HG02870 (cell line): ENCODE results near the gene TRANK1.

ENCODE experiments used
- ATAC-seq: cut with Tn5 transposase; IDR thresholded peaks from one replicate; pipeline ENCODE4 v1.9.1; 2021; ENCODE audit warnings: mild to moderate bottlenecking, moderate library complexity; ENCODE audit not compliant: unreplicated experiment

TRANK1 gene

GRCh38 chr3:36862076-36862755 is 82.6 kb downstream of the TRANK1 start:
- no peak for ATAC-seq

GRCh38 chr3:36859494-36859893 is 85.4 kb downstream of the TRANK1 start:
- no peak for ATAC-seq

GRCh38 chr3:36852071-36852470 is 92.8 kb downstream of the TRANK1 start:
- no peak for ATAC-seq

- no peak for ATAC-seq
Observed at GRCh38 chr3:36850743-36851142, 94.1 kb downstream of the TRANK1 start.

- ATAC-seq = no peak
Observed at GRCh38 chr3:36846406-36846805, 98.4 kb downstream of the TRANK1 start.

- peak; percentile 53 for ATAC-seq
Observed at GRCh38 chr3:36843065-36844051, 101.5 kb downstream of the TRANK1 start.

- no peak for ATAC-seq
Observed at GRCh38 chr3:36842275-36842674, 102.6 kb downstream of the TRANK1 start.

GRCh38 chr3:36840453-36840921 is 104.4 kb downstream of the TRANK1 start:
- no peak for ATAC-seq

- ATAC-seq = no peak
Observed at GRCh38 chr3:36837089-36837488, 107.8 kb downstream of the TRANK1 start.

- ATAC-seq = no peak
Observed at GRCh38 chr3:36833160-36833814, 111.6 kb downstream of the TRANK1 start.

- no peak for ATAC-seq
Observed at GRCh38 chr3:36832406-36832805, 112.4 kb downstream of the TRANK1 start.

GRCh38 chr3:36827133-36827532 is 117.7 kb downstream of the TRANK1 start:
- ATAC-seq = no peak

GRCh38 chr3:36826240-36826639 is 118.6 kb downstream of the TRANK1 start:
- no peak for ATAC-seq

GRCh38 chr3:36824443-36824842 is 120.4 kb downstream of the TRANK1 start:
- no peak for ATAC-seq

- no peak for ATAC-seq
Observed at GRCh38 chr3:36823806-36824205, 121.0 kb downstream of the TRANK1 start.

GRCh38 chr3:36820083-36820482 is 124.8 kb downstream of the TRANK1 start:
- no peak for ATAC-seq

GRCh38 chr3:36817806-36818533 is 126.9 kb downstream of the TRANK1 start:
- no peak for ATAC-seq

- ATAC-seq = no peak
Observed at GRCh38 chr3:36815375-36815774, 129.5 kb downstream of the TRANK1 start.

GRCh38 chr3:36814776-36815175 is 130.1 kb downstream of the TRANK1 start:
- ATAC-seq = no peak

GRCh38 chr3:36814066-36814717 is 130.7 kb downstream of the TRANK1 start:
- ATAC-seq = no peak
